Small intestine (tissue), 7 donors: ENCODE results near the gene EIF4E3. TPM values are rescaled to one million over a fixed set of nuclear protein-coding genes. Genes with fewer than 3 reads are reported as not detected.

Experiments used
- DNase-seq, 2 donors: peaks; one replicate each; pipeline versions ENCODE4 v3.0.0 to v3.0.0-alpha.2; 2013
- FAIRE-seq: peaks from 2 replicates; lab custom pipeline; 2012; peaks lifted over from hg19 to GRCh38; lab: Jason Lieb, UNC
- H3K27ac ChIP-seq, 3 donors: one replicate each; pipeline ENCODE4 v1.5.1; 2013; ENCODE audit warnings: low read length in 2 of 3, mild to moderate bottlenecking in 2 of 3, control low read depth in 1 of 3, inconsistent platforms in 1 of 3, low read depth in 1 of 3, moderate library complexity in 1 of 3
- H3K27me3 ChIP-seq, 3 donors: one replicate each; pipeline ENCODE4 v1.6.1; 2013; ENCODE audit warnings: low read length in 3 of 3, inconsistent platforms in 1 of 3; ENCODE audit not compliant: control insufficient read depth in 3 of 3, insufficient read depth in 3 of 3
- H3K36me3 ChIP-seq, 3 donors: one replicate each; pipeline ENCODE4 v1.6.1; 2013; ENCODE audit warnings: low read length in 3 of 3, inconsistent platforms in 1 of 3, low read depth in 1 of 3, mild to moderate bottlenecking in 1 of 3, moderate library complexity in 1 of 3; ENCODE audit not compliant: control insufficient read depth in 3 of 3, insufficient read depth in 2 of 3
- H3K4me1 ChIP-seq, 3 donors: one replicate each; pipeline ENCODE4 v1.6.1; 2013; ENCODE audit warnings: low read length in 2 of 3, inconsistent platforms in 1 of 3, low read depth in 1 of 3, mild to moderate bottlenecking in 1 of 3, moderate library complexity in 1 of 3; ENCODE audit not compliant: control insufficient read depth in 3 of 3, insufficient read depth in 2 of 3
- H3K4me3 ChIP-seq, 3 donors: one replicate each; pipeline ENCODE4 v1.5.1; 2013; ENCODE audit warnings: low read length in 3 of 3, control low read depth in 1 of 3, inconsistent platforms in 1 of 3, low read depth in 1 of 3, mild to moderate bottlenecking in 1 of 3, moderate library complexity in 1 of 3
- H3K9me3 ChIP-seq, 2 donors: one replicate each; pipeline ENCODE4 v1.6.1; 2013; ENCODE audit warnings: low read depth in 1 of 2, low read length in 1 of 2; ENCODE audit not compliant: control insufficient read depth in 2 of 2, insufficient read depth in 1 of 2
- WGBS, 3 donors: extraction: QIAGEN DNeasy Blood & Tissue Kit; methylation state at CpG; one replicate each; pipeline ENCODE4 v1.1.7; 2013; 5-methylcytosine and 5-hydroxymethylcytosine counted together
- polyA plus RNA-seq, 4 donors: library from polyadenylated mRNA; stranded (reverse) in 3 of 4; unstranded in 1 of 4; fragments of 200-250 nt in 3 of 4; fragments of 120-200 nt in 1 of 4; gene quantifications; one replicate each; pipeline versions ENCODE4 v1.2.1 to v1.2.3, GENCODE V29; 2013
- donor health status: healthy with polysubstance abuse.
- donor health status: control.
- donor health status: control.
- donor health status: Bipolar disorder and iron deficiency.
- donor health status: healthy.

Gene EIF4E3
- polyA plus RNA-seq, 4 donors = 8.1 to 14.8 (median 10.4) TPM

DNA sequence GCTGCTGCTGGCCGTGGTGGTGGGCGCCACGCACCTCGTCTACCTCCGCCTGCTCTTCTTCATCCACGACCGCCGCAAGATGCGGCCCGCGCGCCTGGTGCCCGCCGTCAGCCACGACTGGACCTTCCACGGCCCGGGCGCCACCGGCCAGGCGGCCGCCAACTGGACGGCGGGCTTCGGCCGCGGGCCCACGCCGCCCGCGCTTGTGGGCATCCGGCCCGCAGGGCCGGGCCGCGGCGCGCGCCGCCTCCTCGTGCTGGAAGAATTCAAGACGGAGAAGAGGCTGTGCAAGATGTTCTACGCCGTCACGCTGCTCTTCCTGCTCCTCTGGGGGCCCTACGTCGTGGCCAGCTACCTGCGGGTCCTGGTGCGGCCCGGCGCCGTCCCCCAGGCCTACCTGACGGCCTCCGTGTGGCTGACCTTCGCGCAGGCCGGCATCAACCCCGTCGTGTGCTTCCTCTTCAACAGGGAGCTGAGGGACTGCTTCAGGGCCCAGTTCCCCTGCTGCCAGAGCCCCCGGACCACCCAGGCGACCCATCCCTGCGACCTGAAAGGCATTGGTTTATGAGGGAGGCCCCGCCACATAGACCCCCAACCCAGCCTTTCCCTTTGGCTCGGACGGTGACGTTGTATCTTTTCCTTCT is 29.5 kb upstream of the EIF4E3 start:
- WGBS, 3 donors = 11 to 22% (median 14%) methylated on average over 50 to 65 of the region's 65 CpGs
- FAIRE-seq (no peak), DNase-seq (peak in 1 of 2 donors; percentile 7)
- Histone ChIP-seq H3K27ac (no peak overlapping the region), H3K36me3 (no peaks in the 10 kb centered on the region), H3K27me3 (peaks cover 10 to 59% (median 19%) of the 10 kb centered on the region in 3 donors), H3K4me3 (peak overlapping the region in 1 of 3 donors; percentile 57), H3K9me3 (no peaks in the 10 kb centered on the region), H3K4me1 (no peaks in the 10 kb centered on the region)

- Histone ChIP-seq H3K9me3 (no peaks in the 10 kb centered on the region), H3K36me3 (no peaks in the 10 kb centered on the region), H3K4me1 (no peaks in the 10 kb centered on the region), H3K27me3 (peaks cover 10 to 51% (median 19%) of the 10 kb centered on the region in 3 donors), H3K27ac (no peak within 1 kb of the TSS), H3K4me3 (peak within 1 kb of the TSS in 2 of 3 donors; percentile 40 to 57)
- DNase-seq (peak in 1 of 2 donors; percentile 75), FAIRE-seq (no peak)
- 0 to 1% (median 0%) methylated on average over 62 to 131 of the region's 131 CpGs for WGBS, 3 donors
Observed at GRCh38 chr3:71753701-71754609, 28.8 kb upstream of the EIF4E3 start, which contains the start of gene GPR27. TSS of gene GPR27 (plus strand) at chr3:71753855. CDS start at chr3:71754050, 195 bp downstream.

DNA sequence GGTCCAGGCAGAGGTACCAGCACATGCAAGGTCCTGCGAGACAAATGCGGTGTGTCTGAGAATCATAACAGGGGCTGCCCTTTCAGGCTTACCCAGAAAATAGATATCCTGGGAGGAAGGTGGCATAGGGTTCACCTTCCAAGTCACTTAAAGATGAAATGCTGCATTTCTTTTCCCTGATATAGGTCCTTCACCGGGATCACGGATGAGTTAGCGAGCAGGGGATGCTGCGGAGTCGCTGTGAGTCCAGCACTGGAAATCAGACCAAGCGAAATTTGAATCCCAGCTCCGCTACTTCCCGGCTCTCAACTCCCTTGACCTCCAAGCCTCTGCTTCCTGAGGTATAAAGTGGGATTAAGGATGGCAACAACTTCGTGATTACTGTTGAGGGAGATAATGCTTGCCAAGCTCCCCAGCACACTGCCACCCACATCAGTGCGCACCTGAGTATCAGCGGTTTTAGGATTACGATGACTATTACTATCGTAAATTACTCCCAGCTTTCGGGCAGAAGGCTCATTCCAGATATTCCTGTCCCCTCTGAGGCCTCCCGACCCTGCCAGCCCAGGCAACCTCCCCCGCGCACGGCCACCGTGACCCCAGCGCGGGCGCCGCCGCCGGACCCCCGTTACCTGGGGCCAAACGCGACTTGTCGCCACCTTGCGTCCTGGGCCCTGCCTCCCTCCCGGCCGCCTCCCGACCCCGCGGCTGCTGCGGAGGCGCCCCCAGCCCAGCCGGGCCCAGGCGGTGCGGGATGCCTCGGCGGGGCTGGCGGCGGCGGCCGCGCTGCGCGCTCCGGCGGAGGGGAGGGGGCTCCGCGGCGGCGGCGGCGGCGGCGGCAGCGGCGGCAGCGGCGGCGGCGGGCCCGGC is 27.9 kb upstream of the EIF4E3 start:
- no peaks in the 10 kb centered on the region for H3K36me3 ChIP-seq
- WGBS, 3 donors = 9 to 19% (median 10%) methylated on average over 37 to 68 of the region's 68 CpGs
- no peak for FAIRE-seq
- H3K27ac ChIP-seq = no peak overlapping the region
- no peaks in the 10 kb centered on the region for H3K9me3 ChIP-seq
- peak overlapping the region in 1 of 3 donors; percentile 57 for H3K4me3 ChIP-seq
- H3K4me1 ChIP-seq = no peaks in the 10 kb centered on the region
- H3K27me3 ChIP-seq = peaks cover 10 to 53% (median 17%) of the 10 kb centered on the region in 3 donors
- peak in 1 of 2 donors; percentile 9 for DNase-seq

DNA sequence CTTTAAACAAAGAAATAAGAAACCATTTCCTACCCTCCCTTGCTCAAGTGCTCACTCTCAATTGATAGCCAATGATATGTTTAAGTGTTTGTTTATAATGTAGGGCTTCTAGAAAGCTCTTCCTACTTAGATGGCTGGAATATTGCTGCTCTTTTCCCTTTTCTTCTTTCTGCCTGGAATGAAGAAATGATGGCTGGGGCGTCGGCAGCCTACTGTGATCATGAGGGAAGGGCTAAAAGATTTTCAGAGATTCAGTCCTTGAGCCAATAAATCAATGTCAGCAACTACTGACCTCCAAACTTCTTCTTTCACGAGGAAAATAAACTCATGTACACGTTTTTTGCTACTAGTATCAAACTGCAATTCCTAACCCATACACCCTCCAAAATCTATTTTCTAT is 26.4 kb upstream of the EIF4E3 start:
- Histone ChIP-seq H3K4me1 (no peaks in the 10 kb centered on the region), H3K4me3 (no peak overlapping the region), H3K27me3 (peaks cover 10 to 41% (median 17%) of the 10 kb centered on the region in 3 donors), H3K36me3 (no peaks in the 10 kb centered on the region), H3K9me3 (no peaks in the 10 kb centered on the region), H3K27ac (no peak overlapping the region)
- 86 to 89% (median 89%) methylated on average over 4 of the region's 4 CpGs for WGBS, 3 donors
- FAIRE-seq (no peak), DNase-seq (no peak)

DNA sequence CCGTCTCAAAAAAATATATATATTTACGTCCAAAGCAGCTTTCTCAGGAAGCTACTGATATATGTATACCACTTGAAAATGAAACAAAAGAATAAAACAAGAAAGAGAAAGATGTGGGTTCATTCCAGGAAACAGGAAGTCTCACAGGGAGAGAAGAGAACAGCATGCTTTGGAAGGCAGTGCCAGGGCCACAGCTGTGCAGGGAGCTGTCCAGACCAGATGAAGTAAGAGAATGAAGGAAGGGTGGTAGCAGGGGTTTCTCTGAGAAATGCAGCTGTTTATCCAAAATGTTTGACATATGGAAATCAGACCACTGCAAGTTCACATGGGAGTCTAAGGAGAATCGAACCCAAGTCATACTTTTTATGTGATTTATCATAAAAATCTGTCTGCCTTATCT is 19.5 kb upstream of the EIF4E3 start:
- Histone ChIP-seq H3K27me3 (peaks cover 0 to 5% (median 0%) of the 10 kb centered on the region in 3 donors), H3K4me1 (no peaks in the 10 kb centered on the region), H3K4me3 (no peak overlapping the region), H3K27ac (no peak overlapping the region), H3K9me3 (peaks cover 0 to 7% of the 10 kb centered on the region in 2 donors), H3K36me3 (no peaks in the 10 kb centered on the region)
- WGBS, 3 donors = 84 to 89% (median 85%) methylated on average over 3 of the region's 3 CpGs
- FAIRE-seq (no peak), DNase-seq (no peak)

DNA sequence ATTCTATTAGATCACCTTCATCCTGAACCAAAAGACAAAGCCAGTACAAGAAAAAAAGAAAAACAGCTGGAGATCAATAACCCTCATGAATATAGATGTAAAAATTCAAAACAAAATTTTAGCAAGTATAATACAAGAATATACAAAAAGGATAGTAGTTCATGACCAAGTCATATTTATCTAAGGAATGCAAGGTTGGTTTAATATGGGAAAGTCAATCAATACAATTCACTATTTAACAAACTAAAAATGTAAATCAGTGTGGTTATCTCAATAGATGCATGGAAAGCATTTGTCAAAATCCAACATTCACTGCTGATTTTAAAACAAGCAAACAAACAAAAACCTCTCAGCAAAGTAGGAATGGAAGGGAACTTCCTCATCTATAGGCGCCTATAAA is 17.4 kb upstream of the EIF4E3 start:
- Histone ChIP-seq H3K4me3 (no peak overlapping the region), H3K27me3 (no peaks in the 10 kb centered on the region), H3K4me1 (no peaks in the 10 kb centered on the region), H3K9me3 (peaks cover 0 to 7% of the 10 kb centered on the region in 2 donors), H3K27ac (no peak overlapping the region), H3K36me3 (no peaks in the 10 kb centered on the region)
- DNase-seq (no peak), FAIRE-seq (no peak)
- WGBS, 3 donors = 94 to 100% (median 97%) methylated on average over 1 of the region's 1 CpG

- Histone ChIP-seq H3K27ac (no peak overlapping the region), H3K27me3 (peaks cover 0 to 6% (median 0%) of the 10 kb centered on the region in 3 donors), H3K9me3 (no peaks in the 10 kb centered on the region), H3K36me3 (no peaks in the 10 kb centered on the region), H3K4me1 (peaks cover 0 to 3% (median 0%) of the 10 kb centered on the region in 3 donors), H3K4me3 (no peak overlapping the region)
- FAIRE-seq = no peak
- WGBS, 3 donors = 55 to 78% (median 64%) methylated on average over 1 of the region's 1 CpG
- no peak for DNase-seq
Observed at GRCh38 chr3:71734881-71735280, 9.7 kb upstream of the EIF4E3 start.
